Upper lobe of right lung (tissue), 1 donor: ENCODE measurements around the gene GPR55. TPM values are rescaled to one million over a fixed set of nuclear protein-coding genes. Genes with fewer than 3 reads are reported as not detected.
A peak's percentile ranks its signal among the peaks of the same experiment; 100 is the strongest.

Experiments
- ATAC-seq: fragments of 200-7000 bp; cut with Tn5 transposase; one replicate; pipeline ENCODE4 v1.9.1; 2020; ENCODE audit warnings: mild to moderate bottlenecking, moderate library complexity
- DNase-seq: peaks from one replicate; pipeline ENCODE4 v3.0.0-alpha.2; 2020
- H3K27ac ChIP-seq: fragments of 200-600 bp; one replicate; pipeline ENCODE4 v1.8.0; 2022
- H3K27me3 ChIP-seq: fragments of 200-600 bp; one replicate; pipeline ENCODE4 v1.8.0; 2022; ENCODE audit warnings: mild to moderate bottlenecking
- H3K36me3 ChIP-seq: fragments of 200-600 bp; one replicate; pipeline ENCODE4 v1.8.0; 2022
- H3K4me1 ChIP-seq: fragments of 200-600 bp; one replicate; pipeline ENCODE4 v1.8.0; 2022
- H3K4me3 ChIP-seq: fragments of 200-600 bp; one replicate; pipeline ENCODE4 v1.8.0; 2022; ENCODE audit warnings: mild to moderate bottlenecking
- H3K9me3 ChIP-seq: fragments of 200-600 bp; one replicate; pipeline ENCODE4 v1.8.0; 2022
- intact Hi-C: fragments of 100-400 bp; cut with DNase I; formaldehyde crosslinking; loops from one replicate; pipeline ENCODE4 v1.11.0; 2022
- total RNA-seq: library from RNA; stranded (reverse); fragmentation: NEBNext Ultra II Directional; extraction: Animal tissue kit (Norgen Biotek cat#: 25700); gene quantifications from one replicate; pipeline ENCODE4 v1.2.1, GENCODE V29; 2021
- TF ChIP-seq, protein P1 (sequence below): fragments of 200-600 bp; IDR thresholded peaks from one replicate; pipeline ENCODE4 v1.8.0; 2022; ENCODE audit warnings: antibody characterized with exemption
- donor health status: DM: no; HTN: yes; CAD: no; lungs with severe emphysema.

GPR55 gene
- total RNA-seq, 1 donor from 2014 or later = 1.2 TPM

DNA sequence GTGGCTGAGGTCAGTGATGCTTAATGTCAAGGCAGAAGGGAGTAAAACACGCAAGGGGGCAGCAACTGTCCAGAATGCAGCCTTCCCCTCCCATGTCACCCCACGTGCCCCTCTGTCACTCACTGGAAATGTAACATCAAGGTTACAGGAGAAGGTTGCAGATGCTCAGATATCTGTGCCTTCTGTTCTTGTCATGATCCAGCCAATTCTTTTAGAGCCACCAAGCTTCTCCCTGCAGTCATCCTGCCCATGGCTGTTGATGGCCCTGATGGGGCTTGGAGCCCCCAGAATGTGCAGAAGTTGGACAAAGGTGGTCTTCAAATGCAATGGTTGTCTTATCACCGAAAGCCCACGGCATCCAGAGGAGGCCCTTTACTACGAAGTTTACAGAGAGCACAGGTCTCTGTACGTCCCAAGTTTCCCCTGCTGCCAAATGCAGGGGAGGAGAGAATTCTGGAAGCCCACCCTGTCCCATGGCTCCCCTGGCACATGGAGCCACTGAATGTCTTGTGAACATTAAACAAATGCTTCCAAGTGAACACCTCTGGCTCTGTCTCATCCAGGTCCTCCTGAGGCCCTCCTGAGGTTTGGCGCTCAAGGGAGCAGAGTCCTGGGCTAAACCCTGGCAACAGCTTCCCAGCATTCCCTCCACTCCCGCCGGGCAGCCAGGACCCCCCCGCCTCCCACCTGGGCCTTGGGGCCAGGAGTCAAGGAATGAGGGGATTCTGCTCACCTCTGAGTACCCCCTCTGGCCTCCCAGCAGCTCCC, 4.5 kb upstream of the GPR55 start:
- no peak overlapping the region for H3K4me3 ChIP-seq
- no peak for DNase-seq
- intact Hi-C loops = no loop called here
- no peaks in the 10 kb centered on the region for H3K36me3 ChIP-seq
- no peaks in the 10 kb centered on the region for H3K27me3 ChIP-seq
- TF ChIP-seq, protein P1, sequence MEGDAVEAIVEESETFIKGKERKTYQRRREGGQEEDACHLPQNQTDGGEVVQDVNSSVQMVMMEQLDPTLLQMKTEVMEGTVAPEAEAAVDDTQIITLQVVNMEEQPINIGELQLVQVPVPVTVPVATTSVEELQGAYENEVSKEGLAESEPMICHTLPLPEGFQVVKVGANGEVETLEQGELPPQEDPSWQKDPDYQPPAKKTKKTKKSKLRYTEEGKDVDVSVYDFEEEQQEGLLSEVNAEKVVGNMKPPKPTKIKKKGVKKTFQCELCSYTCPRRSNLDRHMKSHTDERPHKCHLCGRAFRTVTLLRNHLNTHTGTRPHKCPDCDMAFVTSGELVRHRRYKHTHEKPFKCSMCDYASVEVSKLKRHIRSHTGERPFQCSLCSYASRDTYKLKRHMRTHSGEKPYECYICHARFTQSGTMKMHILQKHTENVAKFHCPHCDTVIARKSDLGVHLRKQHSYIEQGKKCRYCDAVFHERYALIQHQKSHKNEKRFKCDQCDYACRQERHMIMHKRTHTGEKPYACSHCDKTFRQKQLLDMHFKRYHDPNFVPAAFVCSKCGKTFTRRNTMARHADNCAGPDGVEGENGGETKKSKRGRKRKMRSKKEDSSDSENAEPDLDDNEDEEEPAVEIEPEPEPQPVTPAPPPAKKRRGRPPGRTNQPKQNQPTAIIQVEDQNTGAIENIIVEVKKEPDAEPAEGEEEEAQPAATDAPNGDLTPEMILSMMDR = no peak
- no peaks in the 10 kb centered on the region for H3K4me1 ChIP-seq
- no peak overlapping the region for H3K27ac ChIP-seq
- no peak for ATAC-seq
- H3K9me3 ChIP-seq = no peaks in the 10 kb centered on the region

DNA sequence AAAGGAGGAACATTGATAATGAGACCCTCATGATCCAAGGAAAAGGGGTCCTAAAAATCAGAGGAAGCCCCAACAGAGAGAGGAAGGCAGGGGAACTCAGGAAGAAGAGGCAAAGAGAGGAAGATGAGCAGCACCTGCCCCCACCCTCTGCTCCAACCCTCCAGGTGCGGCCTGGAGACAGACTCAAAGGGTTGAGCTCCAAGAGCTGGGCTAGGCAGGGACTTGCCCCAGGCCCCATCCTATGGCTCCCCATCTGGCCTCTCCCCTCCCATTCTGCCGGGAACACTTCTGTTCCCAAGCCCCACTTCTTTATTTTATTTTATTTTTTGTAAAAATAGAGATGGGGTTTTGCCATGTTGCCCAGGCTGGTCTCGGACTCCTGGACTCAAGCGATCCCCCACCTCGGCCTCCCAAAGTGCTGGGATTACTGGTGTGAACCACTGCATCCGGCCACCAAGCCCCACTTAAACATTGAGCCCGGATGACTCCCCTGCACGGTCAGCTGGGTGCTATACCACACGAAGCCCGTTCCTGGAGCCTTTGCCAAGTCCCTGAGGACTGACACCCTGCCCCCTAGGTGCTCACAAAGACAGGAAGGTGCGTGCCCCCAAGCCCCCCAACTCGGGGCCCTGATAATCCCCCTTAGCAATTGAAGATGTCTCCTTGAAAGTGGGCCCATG, 3.8 kb upstream of the GPR55 start:
- no peak for DNase-seq
- no peaks in the 10 kb centered on the region for H3K36me3 ChIP-seq
- TF ChIP-seq, protein P1 = no peak
- no peaks in the 10 kb centered on the region for H3K9me3 ChIP-seq
- no peaks in the 10 kb centered on the region for H3K4me1 ChIP-seq
- intact Hi-C loops = no loop called here
- no peak for ATAC-seq
- no peaks in the 10 kb centered on the region for H3K27me3 ChIP-seq
- no peak overlapping the region for H3K27ac ChIP-seq
- H3K4me3 ChIP-seq = no peak overlapping the region

DNA sequence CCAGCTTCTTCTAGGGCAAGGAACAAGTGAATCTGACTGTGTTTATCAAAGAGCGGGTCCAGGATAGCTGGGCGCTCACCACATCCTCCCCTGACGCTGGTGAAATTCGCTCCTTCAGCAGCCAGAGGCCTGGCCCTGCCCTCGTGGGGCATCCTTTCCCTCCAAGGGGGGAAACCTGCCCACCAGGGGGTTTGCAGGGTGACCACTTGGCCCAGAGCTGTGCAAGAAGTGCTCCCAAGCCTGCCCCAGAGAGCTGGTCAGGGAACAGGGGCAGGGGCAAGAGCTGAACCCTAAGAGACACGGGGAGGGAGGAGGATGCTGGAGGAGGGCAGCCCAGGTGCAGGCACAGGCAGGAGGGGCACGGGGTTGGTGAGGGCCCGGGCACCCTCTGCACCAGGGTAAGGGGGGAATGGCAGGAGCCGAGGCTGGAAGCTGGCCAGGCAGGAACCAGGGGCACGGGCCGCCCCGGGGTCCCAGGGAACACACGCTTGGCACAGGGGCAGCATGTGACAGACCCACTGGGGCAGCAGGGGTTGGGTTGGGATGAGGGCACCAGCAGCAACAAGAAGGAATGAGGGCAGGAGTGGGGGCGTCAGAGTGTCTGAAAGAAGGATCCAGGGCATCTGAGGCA, 2.8 kb upstream of the GPR55 start:
- ATAC-seq = no peak
- no peak overlapping the region for H3K4me3 ChIP-seq
- no peak overlapping the region for H3K27ac ChIP-seq
- H3K9me3 ChIP-seq = no peaks in the 10 kb centered on the region
- intact Hi-C loops = no loop called here
- DNase-seq = peak; percentile 52
- no peaks in the 10 kb centered on the region for H3K27me3 ChIP-seq
- H3K4me1 ChIP-seq = no peaks in the 10 kb centered on the region
- no peaks in the 10 kb centered on the region for H3K36me3 ChIP-seq
- TF ChIP-seq, protein P1 = no peak

DNA sequence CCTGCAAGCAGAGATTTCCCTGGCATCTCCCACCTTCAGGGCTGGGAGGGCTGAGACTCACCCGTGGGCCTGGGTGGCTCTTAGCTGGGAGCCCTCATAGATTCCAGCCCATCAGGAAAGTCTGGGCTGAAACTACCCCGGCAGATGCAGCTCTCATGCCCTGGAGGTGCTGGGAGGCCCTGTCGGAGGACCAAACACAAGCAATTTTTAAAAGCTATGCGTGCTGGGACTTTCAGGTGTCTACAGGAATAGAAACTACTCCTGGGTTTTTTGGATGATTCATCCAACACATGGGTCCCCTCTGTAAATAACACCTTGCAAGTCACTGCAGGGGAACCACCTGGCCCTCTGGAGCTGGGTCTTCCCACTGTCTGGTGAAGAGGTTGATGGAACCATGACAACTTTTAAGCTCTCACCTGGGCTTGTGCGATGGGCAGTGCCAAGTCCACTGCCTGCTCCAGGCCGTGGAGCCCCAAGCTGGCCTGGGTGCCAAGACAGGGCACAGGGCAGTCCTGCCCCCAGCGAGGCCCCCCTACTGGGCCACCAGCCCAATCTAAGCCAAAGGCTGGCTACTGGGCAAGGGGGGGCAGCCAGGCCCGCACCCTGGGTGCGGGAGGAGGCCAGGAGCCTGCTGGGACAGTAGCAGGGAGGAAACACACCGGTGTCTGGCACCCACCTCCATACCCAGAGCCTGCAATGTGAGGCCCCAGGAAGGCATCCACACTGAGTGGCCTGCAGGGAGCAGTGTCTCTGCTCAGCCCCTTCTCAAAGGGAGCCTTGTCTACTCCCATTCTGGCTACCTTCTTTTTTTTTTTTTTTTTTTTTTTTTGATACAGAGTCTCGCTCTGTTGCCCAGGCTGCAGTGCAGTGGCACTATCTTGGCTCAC, 1.1 kb upstream of the GPR55 start:
- TF ChIP-seq, protein P1 = no peak
- Histone ChIP-seq H3K27me3 (no peaks in the 10 kb centered on the region), H3K4me1 (no peaks in the 10 kb centered on the region), H3K9me3 (no peaks in the 10 kb centered on the region), H3K27ac (no peak overlapping the region), H3K4me3 (no peak overlapping the region), H3K36me3 (no peaks in the 10 kb centered on the region)
- ATAC-seq (no peak), DNase-seq (peak; percentile 48)
- intact Hi-C loops = no loop called here

DNA sequence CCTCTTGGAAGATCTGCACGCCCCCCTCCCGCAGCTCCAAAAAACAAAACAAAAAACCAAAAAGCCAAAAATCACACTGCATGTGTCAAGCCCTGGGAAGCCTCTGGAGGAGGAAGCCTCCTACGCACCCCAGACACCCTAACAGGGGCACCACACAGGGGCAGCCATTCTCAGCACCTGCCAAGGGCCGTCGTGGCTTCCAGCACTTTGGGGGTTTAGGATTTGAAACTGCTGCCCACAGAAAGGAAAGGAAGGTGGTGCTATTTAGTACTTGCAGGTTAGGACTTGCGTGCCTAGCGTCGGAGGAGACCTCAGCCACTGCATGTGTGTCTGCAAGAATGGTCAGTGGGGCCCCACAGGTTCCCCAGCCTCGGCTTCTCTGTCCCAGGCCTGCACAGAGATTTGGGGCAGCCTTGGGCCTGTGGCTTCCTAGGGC, 419 bp upstream of the GPR55 start:
- Histone ChIP-seq H3K27me3 (no peaks in the 10 kb centered on the region), H3K36me3 (no peaks in the 10 kb centered on the region), H3K9me3 (no peaks in the 10 kb centered on the region), H3K27ac (peak overlapping the region; percentile 42), H3K4me1 (no peaks in the 10 kb centered on the region), H3K4me3 (no peak overlapping the region)
- intact Hi-C loops = no loop called here
- ATAC-seq (no peak), DNase-seq (peak; percentile 35)
- TF ChIP-seq, protein P1 = no peak
